H9 (cell line): ENCODE data around the gene DTNA. TPM values are rescaled to one million over a fixed set of nuclear protein-coding genes. Genes with fewer than 3 reads are reported as not detected.

ENCODE experiments used
- DNase-seq: peaks from one replicate; pipeline ENCODE4 v3.0.0-alpha.2; 2017
- H2AFZ ChIP-seq: one replicate; pipeline ENCODE4 v1.6.1; 2013; ENCODE audit warnings: mild to moderate bottlenecking, low read length, control low read depth, moderate library complexity
- H2AK5ac ChIP-seq: 2 replicates; pipeline ENCODE4 v1.6.1; 2013; ENCODE audit warnings: low read length, control low read depth, mixed read lengths; ENCODE audit not compliant: insufficient read length
- H2BK120ac ChIP-seq: one replicate; pipeline ENCODE4 v1.6.1; 2013; ENCODE audit warnings: low read depth, mild to moderate bottlenecking, low read length, control low read depth, inconsistent platforms; ENCODE audit not compliant: poor library complexity, severe bottlenecking
- H2BK12ac ChIP-seq: 2 replicates; pipeline ENCODE4 v1.6.1; 2013; ENCODE audit warnings: low read length, control low read depth, mixed read lengths, low read depth; ENCODE audit not compliant: insufficient read length
- H2BK15ac ChIP-seq: 2 replicates; pipeline ENCODE4 v1.6.1; 2013; ENCODE audit warnings: low read depth, low read length, control low read depth
- H2BK20ac ChIP-seq: one replicate; pipeline ENCODE4 v1.6.1; 2013; ENCODE audit warnings: low read depth, mild to moderate bottlenecking, low read length, control low read depth, inconsistent platforms; ENCODE audit not compliant: poor library complexity, severe bottlenecking
- H2BK5ac ChIP-seq: 2 replicates; pipeline ENCODE4 v1.6.1; 2013; ENCODE audit warnings: low read length, control low read depth, mixed read lengths; ENCODE audit not compliant: insufficient read length
- H3K14ac ChIP-seq: 2 replicates; pipeline ENCODE4 v1.6.1; 2013; ENCODE audit warnings: low read length, control low read depth; ENCODE audit not compliant: insufficient read depth
- H3K18ac ChIP-seq: 2 replicates; pipeline ENCODE4 v1.6.1; 2013; ENCODE audit warnings: low read depth, mild to moderate bottlenecking, mixed read lengths, low read length, control low read depth; ENCODE audit not compliant: insufficient read length
- H3K23ac ChIP-seq: 2 replicates; pipeline ENCODE4 v1.6.1; 2013; ENCODE audit warnings: low read length, control low read depth, mixed read lengths, low read depth; ENCODE audit not compliant: insufficient read length
- H3K23me2 ChIP-seq: 2 replicates; pipeline ENCODE4 v1.6.1; 2013; ENCODE audit warnings: low read depth, mild to moderate bottlenecking, mixed read lengths, low read length, control low read depth; ENCODE audit not compliant: insufficient read length, poor library complexity, severe bottlenecking
- H3K27ac ChIP-seq: 2 replicates; pipeline ENCODE4 v1.5.1; 2013; ENCODE audit warnings: low read length, control low read depth, mixed read lengths, low read depth; ENCODE audit not compliant: insufficient read length
- H3K27me3 ChIP-seq: 2 replicates; pipeline ENCODE4 v1.6.1; 2013; ENCODE audit warnings: low read length, control low read depth, inconsistent platforms; ENCODE audit not compliant: insufficient read depth
- H3K4ac ChIP-seq: 2 replicates; pipeline ENCODE4 v1.6.1; 2013; ENCODE audit warnings: low read depth, mild to moderate bottlenecking, control low read depth, inconsistent platforms, low read length, moderate library complexity
- H3K4me1 ChIP-seq: 2 replicates; pipeline ENCODE4 v1.6.1; 2013; ENCODE audit warnings: low read length, control low read depth, inconsistent platforms; ENCODE audit not compliant: insufficient read depth
- H3K4me2 ChIP-seq: 2 replicates; pipeline ENCODE4 v1.6.1; 2013; ENCODE audit warnings: low read length, control low read depth, mixed read lengths; ENCODE audit not compliant: insufficient read length, insufficient read depth
- H3K56ac ChIP-seq: 2 replicates; pipeline ENCODE4 v1.6.1; 2013; ENCODE audit warnings: low read depth, mild to moderate bottlenecking, mixed read lengths, low read length, control low read depth; ENCODE audit not compliant: insufficient read length
- H3K79me1 ChIP-seq: 2 replicates; pipeline ENCODE4 v1.6.1; 2013; ENCODE audit warnings: low read depth, mild to moderate bottlenecking, moderate library complexity, low read length, control low read depth, inconsistent platforms; ENCODE audit not compliant: insufficient read depth, poor library complexity, severe bottlenecking
- H3K79me2 ChIP-seq: 2 replicates; pipeline ENCODE4 v1.6.1; 2013; ENCODE audit warnings: low read length, control low read depth, inconsistent platforms; ENCODE audit not compliant: insufficient read depth
- H3K9ac ChIP-seq: 2 replicates; pipeline ENCODE4 v1.6.1; 2013; ENCODE audit warnings: low read length, control low read depth, mixed read lengths; ENCODE audit not compliant: insufficient read length; ENCODE audit errors: extremely low read depth
- H3K9me3 ChIP-seq: one replicate; pipeline ENCODE4 v1.6.1; 2013; ENCODE audit warnings: low read depth, low read length, inconsistent platforms; ENCODE audit not compliant: control insufficient read depth
- H3T11ph ChIP-seq: one replicate; pipeline ENCODE4 v1.6.1; 2013; ENCODE audit warnings: mild to moderate bottlenecking, low read length, control low read depth, inconsistent platforms
- H4K20me1 ChIP-seq: one replicate; pipeline ENCODE4 v1.6.1; 2013; ENCODE audit not compliant: control insufficient read depth, insufficient read length, insufficient read depth
- H4K5ac ChIP-seq: 2 replicates; pipeline ENCODE4 v1.6.1; 2013; ENCODE audit warnings: low read depth, mild to moderate bottlenecking, mixed read lengths, low read length, control low read depth; ENCODE audit not compliant: insufficient read length
- H4K8ac ChIP-seq: replicated peaks from 2 replicates; pipeline ENCODE4 v1.6.1; 2013; ENCODE audit warnings: low read length, control low read depth, mixed read lengths, low read depth; ENCODE audit not compliant: insufficient read length
- H4K91ac ChIP-seq: 2 replicates; pipeline ENCODE4 v1.6.1; 2013; ENCODE audit warnings: low read depth, mild to moderate bottlenecking, moderate library complexity, mixed read lengths, low read length, control low read depth; ENCODE audit not compliant: insufficient read length
- H3K27ac Mint-ChIP-seq, 3 experiments: 2 replicates in 2 of 3; 3 replicates in 1 of 3; pipeline ENCODE4 v1.8.0; 2020 to 2021; ENCODE audit warnings: mixed read lengths in 3 of 3, mild to moderate bottlenecking in 1 of 3, moderate library complexity in 1 of 3
- H3K27me3 Mint-ChIP-seq: 2 replicates; pipeline ENCODE4 v1.8.0; 2021; ENCODE audit warnings: low read depth, mild to moderate bottlenecking, moderate library complexity, mixed read lengths
- H3K36me3 Mint-ChIP-seq, 3 experiments: 2 replicates in 2 of 3; 3 replicates in 1 of 3; pipeline ENCODE4 v1.8.0; 2020 to 2021; ENCODE audit warnings: low read depth in 3 of 3, mixed read lengths in 3 of 3; ENCODE audit not compliant: insufficient read depth in 1 of 3
- H3K4me1 Mint-ChIP-seq, 2 experiments: 2 replicates each; pipeline ENCODE4 v1.8.0; 2020; ENCODE audit warnings: mixed read lengths in 2 of 2
- H3K4me3 Mint-ChIP-seq, 2 experiments: 2 replicates in 1 of 2; 3 replicates in 1 of 2; pipeline ENCODE4 v1.8.0; 2020 to 2021; ENCODE audit warnings: mild to moderate bottlenecking in 2 of 2, mixed read lengths in 2 of 2, moderate library complexity in 1 of 2
- H3K9me3 Mint-ChIP-seq, 2 experiments: 2 replicates in 1 of 2; 3 replicates in 1 of 2; pipeline ENCODE4 v1.8.0; 2020; ENCODE audit warnings: mild to moderate bottlenecking in 2 of 2, mixed read lengths in 2 of 2, moderate library complexity in 1 of 2
- CTCF ChIP-seq: fragments of 200-600 bp; sonication (generic); conservative IDR thresholded peaks from 3 replicates; pipeline ENCODE4 v1.8.0; 2021; ENCODE audit warnings: antibody characterized with exemption, mild to moderate bottlenecking
- WGBS: extraction: QIAGEN DNeasy Blood & Tissue Kit; methylation state at CpG from one replicate; pipeline ENCODE4 v1.1.7; 2013; ENCODE audit warnings: missing lambda C conversion rate, low lambda C conversion rate, mixed read lengths; ENCODE audit not compliant: insufficient read length; ENCODE audit errors: extremely low coverage; 5-methylcytosine and 5-hydroxymethylcytosine counted together
- total RNA-seq: library from RNA; stranded (reverse); gene quantifications from 2 replicates; pipeline ENCODE4 v1.2.1, GENCODE V29; 2021

Gene DTNA
- total RNA-seq, 1 experiment from 2014 or later, result 25.5 TPM

- no peak overlapping the region for H4K5ac ChIP-seq
- no peak overlapping the region for H3K4ac ChIP-seq
- no peak overlapping the region for H3K27ac ChIP-seq
- no peaks in the 10 kb centered on the region for H4K20me1 ChIP-seq
- H3K27me3 Mint-ChIP-seq, result no peaks in the 10 kb centered on the region
- H3K4me3 Mint-ChIP-seq, result no peak overlapping the region
- no peak overlapping the region for H3K23ac ChIP-seq
- H3K56ac ChIP-seq, result no peak overlapping the region
- no peaks in the 10 kb centered on the region for H3K79me1 ChIP-seq
- no peak overlapping the region for H2AFZ ChIP-seq
- H2AK5ac ChIP-seq, result no peak overlapping the region
- H2BK20ac ChIP-seq, result no peak overlapping the region
- no peak for DNase-seq
- no peak overlapping the region for H2BK15ac ChIP-seq
- no peaks in the 10 kb centered on the region for H3K9me3 ChIP-seq
- H3K36me3 Mint-ChIP-seq, result no peaks in the 10 kb centered on the region
- H3K4me1 ChIP-seq, result no peaks in the 10 kb centered on the region
- H3K9me3 Mint-ChIP-seq, result no peaks in the 10 kb centered on the region
- TF ChIP-seq CTCF, result no peak
- no peaks in the 10 kb centered on the region for H3K27me3 ChIP-seq
- WGBS, result no CpG with 5 or more reads among the region's 2 CpGs
- no peak overlapping the region for H3K9ac ChIP-seq
- H3K23me2 ChIP-seq, result no peaks in the 10 kb centered on the region
- no peaks in the 10 kb centered on the region for H3K79me2 ChIP-seq
- H3K27ac Mint-ChIP-seq, result no peak overlapping the region
- H3T11ph ChIP-seq, result no peak overlapping the region
- no peak overlapping the region for H4K8ac ChIP-seq
- peaks cover 5 to 8% of the 10 kb centered on the region in 2 experiments for H3K4me1 Mint-ChIP-seq
- no peak overlapping the region for H4K91ac ChIP-seq
- no peak overlapping the region for H2BK12ac ChIP-seq
- no peak overlapping the region for H3K14ac ChIP-seq
- no peak overlapping the region for H3K4me2 ChIP-seq
- no peak overlapping the region for H3K18ac ChIP-seq
- H2BK5ac ChIP-seq, result no peak overlapping the region
- H2BK120ac ChIP-seq, result no peak overlapping the region
Observed at GRCh38 chr18:34871435-34871834, 161.3 kb downstream of the DTNA start.
